ENCODE data around the gene GLRX3.
"Not testable (repeated sequence)": the region's sequence is repeated elsewhere in the genome, so short reads cannot be mapped to it uniquely, and the experiment has no call there.

Gene GLRX3

DNA sequence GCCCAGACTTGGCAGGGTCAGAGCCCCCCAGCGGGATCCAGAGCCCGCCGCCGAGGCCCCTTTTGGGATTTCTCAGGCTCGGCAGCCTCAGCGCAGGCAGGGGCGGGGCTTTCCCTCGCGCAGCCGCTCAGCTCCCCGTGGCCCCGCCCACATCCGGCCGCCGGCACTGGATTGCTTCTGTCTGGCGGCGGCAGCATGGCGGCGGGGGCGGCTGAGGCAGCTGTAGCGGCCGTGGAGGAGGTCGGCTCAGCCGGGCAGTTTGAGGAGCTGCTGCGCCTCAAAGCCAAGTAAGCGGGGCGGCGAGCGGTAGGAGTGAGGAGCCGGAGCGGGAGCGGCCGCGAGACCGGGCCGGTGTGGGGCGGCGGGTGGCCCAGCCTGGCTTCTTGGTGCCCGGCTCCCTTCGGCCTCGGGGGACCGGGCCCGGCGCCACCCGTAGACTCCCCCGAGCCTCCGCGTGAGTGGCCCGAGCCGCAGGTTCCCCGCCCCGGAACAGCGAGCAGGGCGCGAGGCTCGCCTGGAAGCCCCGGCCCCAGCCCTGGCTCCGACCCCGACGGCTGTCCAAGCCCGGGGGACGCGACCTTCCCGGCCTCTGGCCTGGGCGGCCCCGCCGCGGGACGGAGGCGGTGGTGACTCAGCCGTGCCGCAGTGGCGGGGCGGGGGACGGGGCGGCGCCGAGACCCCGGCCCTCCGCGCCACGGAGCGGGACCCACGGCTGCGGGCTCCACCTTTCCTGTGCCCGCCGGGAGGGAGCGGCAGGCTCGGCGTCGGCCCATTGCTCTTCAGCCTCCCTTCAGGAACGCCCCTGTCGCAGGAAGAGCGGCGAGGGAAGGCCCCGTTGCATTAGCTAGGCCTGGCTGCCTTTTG lies at the start of gene GLRX3:
Gene GLRX3 (plus strand): TSS at position 166 of the 864 bp plus-strand sequence. CDS start 30 bp downstream, at position 196.
- H3K36me3 ChIP-seq (ENCODE audit: control insufficient read depth, low read depth, low read length), result no peaks in the 10 kb centered on the region
- H3K9ac ChIP-seq (ENCODE audit: low read length), result peak within 1 kb of the TSS; percentile 79
- H3K27me3 ChIP-seq (ENCODE audit: control insufficient read depth, insufficient read depth, low read length), result peaks cover 3% of the 10 kb centered on the region
- H3K9me3 ChIP-seq (ENCODE audit: control insufficient read depth, low read depth, low read length), result no peaks in the 10 kb centered on the region
- H3K27ac ChIP-seq (ENCODE audit: low read length), result no peak within 1 kb of the TSS
- H3K4me1 ChIP-seq (ENCODE audit: control insufficient read depth, low read depth, low read length), result peaks cover 5% of the 10 kb centered on the region
- peak within 1 kb of the TSS; percentile 87 for H3K4me3 ChIP-seq (ENCODE audit: low read length)

DNA sequence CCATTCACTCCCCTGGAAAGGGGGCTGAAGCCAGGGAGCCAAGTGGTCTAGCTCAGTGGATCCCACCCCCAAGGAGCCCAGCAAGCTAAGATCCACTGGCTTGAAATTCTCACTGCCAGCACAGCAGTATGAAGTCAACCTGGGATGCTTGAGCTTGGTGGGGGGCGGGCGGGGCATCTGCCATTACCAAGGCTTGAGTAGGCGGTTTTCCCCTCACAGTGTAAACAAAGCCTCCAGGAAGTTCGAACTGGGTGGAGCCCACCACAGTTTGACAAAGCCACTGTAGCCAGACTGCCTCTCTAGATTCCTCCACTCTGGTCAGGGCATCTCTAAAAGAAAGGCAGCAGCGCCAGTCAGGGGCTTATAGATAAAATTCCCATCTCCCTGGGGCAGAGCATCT lies 45.6 kb upstream of the GLRX3 start:
- not testable (repeated sequence) for H3K9ac ChIP-seq (ENCODE audit: low read length); H3K27ac ChIP-seq (ENCODE audit: low read length); H3K9me3 ChIP-seq (ENCODE audit: control insufficient read depth, low read depth, low read length); H3K27me3 ChIP-seq (ENCODE audit: control insufficient read depth, insufficient read depth, low read length); H3K36me3 ChIP-seq (ENCODE audit: control insufficient read depth, low read depth, low read length); H3K4me1 ChIP-seq (ENCODE audit: control insufficient read depth, low read depth, low read length); H3K4me3 ChIP-seq (ENCODE audit: low read length)

DNA sequence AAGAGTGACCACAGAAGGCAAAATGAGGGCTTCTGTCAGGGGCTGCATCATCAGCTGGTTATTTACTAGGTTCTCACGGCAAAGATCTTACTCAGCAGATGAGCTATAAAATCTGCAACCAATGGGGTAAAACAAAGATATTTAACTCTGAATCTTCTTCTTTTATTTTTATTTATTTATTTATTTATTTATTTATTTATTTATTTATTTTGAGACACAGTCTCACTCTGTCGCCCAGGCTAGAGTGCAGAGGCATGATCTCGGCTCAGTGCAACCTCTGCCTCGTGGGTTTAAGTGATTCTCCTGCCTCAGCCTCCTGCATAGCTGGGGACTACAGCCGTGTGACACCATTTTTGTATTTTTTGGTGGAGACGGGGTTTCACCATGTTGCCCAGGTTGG lies 36.8 kb upstream of the GLRX3 start:
- Histone ChIP-seq H3K27ac (ENCODE audit: low read length) (no peak overlapping the region), H3K4me3 (ENCODE audit: low read length) (no peak overlapping the region), H3K27me3 (ENCODE audit: control insufficient read depth, insufficient read depth, low read length) (no peaks in the 10 kb centered on the region), H3K9ac (ENCODE audit: low read length) (no peak overlapping the region), H3K4me1 (ENCODE audit: control insufficient read depth, low read depth, low read length) (no peaks in the 10 kb centered on the region), H3K9me3 (ENCODE audit: control insufficient read depth, low read depth, low read length) (peaks cover 3% of the 10 kb centered on the region), H3K36me3 (ENCODE audit: control insufficient read depth, low read depth, low read length) (no peaks in the 10 kb centered on the region)

DNA sequence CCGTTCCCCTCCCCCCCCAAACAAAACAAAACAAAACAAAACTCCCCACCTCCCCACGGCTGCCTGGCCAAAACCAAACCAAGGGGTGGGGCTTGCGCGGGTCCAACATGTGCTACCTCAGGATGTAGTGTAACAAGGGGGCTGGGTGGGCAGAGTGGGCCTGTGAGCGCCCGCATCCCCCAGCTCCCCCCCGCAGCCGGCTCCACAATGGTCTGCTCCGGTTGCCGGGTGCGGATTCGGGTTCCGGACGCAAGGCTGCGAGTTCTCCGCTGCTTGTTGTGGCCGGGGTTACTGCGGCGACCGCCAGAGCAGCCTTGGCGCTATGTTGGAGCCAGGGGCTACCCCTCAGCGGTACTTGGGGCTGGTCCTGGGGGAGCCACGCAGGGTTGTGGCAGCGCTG lies 30.5 kb upstream of the GLRX3 start:
- Histone ChIP-seq H3K4me3 (ENCODE audit: low read length) (peak overlapping the region; percentile 39), H3K9ac (ENCODE audit: low read length) (peak overlapping the region; percentile 41), H3K36me3 (ENCODE audit: control insufficient read depth, low read depth, low read length) (no peaks in the 10 kb centered on the region), H3K4me1 (ENCODE audit: control insufficient read depth, low read depth, low read length) (peaks cover 5% of the 10 kb centered on the region), H3K9me3 (ENCODE audit: control insufficient read depth, low read depth, low read length) (no peaks in the 10 kb centered on the region), H3K27ac (ENCODE audit: low read length) (no peak overlapping the region), H3K27me3 (ENCODE audit: control insufficient read depth, insufficient read depth, low read length) (peaks cover 9% of the 10 kb centered on the region)

DNA sequence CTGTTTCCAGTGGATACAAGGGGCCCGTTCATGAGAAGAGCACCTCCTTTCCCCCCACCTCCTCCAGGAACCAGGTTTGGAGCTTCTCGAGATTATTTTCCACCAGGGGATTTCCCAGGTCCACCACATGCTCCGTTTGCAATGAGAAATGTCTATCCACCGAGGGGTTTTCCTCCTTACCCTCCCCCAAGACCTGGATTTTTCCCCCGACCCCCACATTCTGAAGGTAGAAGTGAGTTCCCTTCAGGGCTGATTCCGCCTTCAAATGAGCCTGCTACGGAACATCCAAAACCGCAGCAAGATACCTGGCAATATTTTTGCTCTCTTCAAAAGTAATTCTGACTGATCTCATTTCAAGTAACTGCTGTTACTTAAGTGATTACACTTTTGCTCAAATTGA lies 28.0 kb upstream of the GLRX3 start:
- H3K36me3 ChIP-seq (ENCODE audit: control insufficient read depth, low read depth, low read length); H3K9ac ChIP-seq (ENCODE audit: low read length); H3K9me3 ChIP-seq (ENCODE audit: control insufficient read depth, low read depth, low read length); H3K27me3 ChIP-seq (ENCODE audit: control insufficient read depth, insufficient read depth, low read length); H3K4me3 ChIP-seq (ENCODE audit: low read length); H3K27ac ChIP-seq (ENCODE audit: low read length); H3K4me1 ChIP-seq (ENCODE audit: control insufficient read depth, low read depth, low read length): not testable (repeated sequence)

DNA sequence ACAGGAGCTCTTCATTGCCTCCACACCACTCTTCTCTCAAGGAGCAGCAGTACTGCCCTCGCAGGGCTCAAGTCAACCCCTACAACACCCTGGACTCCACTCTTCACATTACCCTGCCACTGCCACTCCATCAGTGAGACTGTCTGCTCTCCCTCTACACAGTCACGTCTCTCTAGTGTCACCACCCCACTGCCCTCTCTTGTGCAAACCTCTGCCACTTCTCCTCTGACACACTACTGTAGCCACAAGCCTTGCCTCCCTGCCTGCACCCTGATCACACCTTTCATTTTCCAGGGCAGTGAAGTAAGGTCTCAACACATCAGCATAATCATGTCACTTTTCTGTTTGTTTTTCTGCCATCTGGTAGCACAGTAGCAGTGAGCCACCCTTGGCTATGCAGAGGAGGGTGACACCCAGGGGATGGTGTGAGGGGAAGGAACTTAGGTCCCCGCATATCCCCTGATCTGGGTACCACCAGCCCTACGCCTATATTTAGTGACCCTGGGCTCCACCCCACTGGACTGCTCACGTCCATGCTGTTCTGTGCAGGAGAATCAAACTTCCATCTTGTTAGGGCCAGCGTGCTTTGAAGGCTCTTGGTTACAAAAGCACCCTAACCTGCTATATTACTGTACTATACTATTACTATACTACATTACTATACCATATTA lies 27.1 kb upstream of the GLRX3 start:
- no peak overlapping the region for H3K27ac ChIP-seq (ENCODE audit: low read length)
- H3K27me3 ChIP-seq (ENCODE audit: control insufficient read depth, insufficient read depth, low read length), result peaks cover 9% of the 10 kb centered on the region
- H3K9me3 ChIP-seq (ENCODE audit: control insufficient read depth, low read depth, low read length), result no peaks in the 10 kb centered on the region
- H3K4me3 ChIP-seq (ENCODE audit: low read length), result peak overlapping the region; percentile 76
- H3K9ac ChIP-seq (ENCODE audit: low read length), result no peak overlapping the region
- no peaks in the 10 kb centered on the region for H3K36me3 ChIP-seq (ENCODE audit: control insufficient read depth, low read depth, low read length)
- H3K4me1 ChIP-seq (ENCODE audit: control insufficient read depth, low read depth, low read length), result peaks cover 5% of the 10 kb centered on the region

DNA sequence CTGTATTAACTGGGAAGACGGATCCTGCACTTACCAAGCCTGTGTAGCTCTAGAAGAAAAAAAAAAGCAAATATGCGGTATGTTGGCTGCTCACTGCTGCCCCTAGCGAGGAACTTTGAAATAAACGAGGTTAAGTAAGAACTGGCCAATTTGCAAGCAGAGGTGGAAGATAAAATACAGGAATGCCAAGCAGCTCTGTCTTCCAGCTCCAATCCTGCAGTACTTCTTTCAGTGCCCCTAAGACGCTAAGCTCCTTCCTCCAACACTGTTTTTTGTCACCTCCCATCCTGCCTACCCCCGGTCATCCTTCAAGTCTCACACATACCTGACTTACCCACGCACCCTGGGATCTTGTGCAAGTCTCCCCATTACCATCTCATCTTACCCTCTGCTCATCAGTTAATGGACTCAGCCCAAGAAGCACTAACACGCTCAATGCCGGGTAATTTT lies 26.4 kb upstream of the GLRX3 start:
- Histone ChIP-seq H3K4me3 (ENCODE audit: low read length) (peak overlapping the region; percentile 76), H3K27ac (ENCODE audit: low read length) (peak overlapping the region; percentile 50)

DNA sequence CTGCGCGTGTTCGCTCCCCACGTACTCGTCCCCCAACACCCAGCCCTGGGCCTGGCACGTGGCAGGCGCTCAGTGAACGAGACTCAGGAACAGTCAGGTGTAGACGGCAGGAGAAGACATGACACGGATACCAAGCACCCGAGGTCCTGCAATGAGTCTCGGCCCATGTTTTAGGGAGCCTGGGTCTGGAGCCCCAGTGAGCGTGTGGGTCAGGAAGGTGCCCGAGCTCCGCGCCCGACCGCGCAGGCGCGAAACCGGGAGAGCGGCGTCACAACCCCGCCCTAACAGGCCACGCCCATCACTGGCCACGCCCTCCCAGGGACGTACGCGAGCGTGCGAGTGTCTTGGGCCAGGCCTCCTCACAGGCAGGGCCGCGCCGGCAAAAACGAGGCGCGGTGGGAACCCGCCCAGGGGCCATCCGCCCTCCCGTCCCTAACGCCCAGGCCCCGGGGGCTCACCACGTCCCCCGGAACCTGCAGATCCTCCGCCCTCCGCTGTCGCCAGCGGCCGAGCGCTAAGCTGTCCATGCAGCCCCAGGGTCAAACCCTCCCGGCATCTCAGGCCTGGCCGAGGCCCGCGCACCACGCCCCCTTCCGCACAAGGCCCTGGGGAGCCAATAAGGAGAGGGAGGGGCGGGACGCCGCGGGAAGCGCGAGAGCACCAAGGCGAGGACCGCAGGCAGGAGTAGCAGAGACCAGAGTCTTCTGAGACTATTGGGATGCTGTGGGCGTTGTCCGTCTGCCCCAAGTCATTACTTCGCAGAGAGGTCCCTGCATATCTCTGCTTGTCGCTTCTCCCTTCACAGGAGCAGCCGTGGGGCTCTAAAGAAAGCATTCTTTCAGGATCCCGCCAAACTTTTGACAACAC lies 25.7 kb upstream of the GLRX3 start, which contains the start of gene C10orf143:
Gene C10orf143 (minus strand): TSS at position 585 of the 867 bp plus-strand sequence. CDS start 58 bp downstream, at position 527.
- Histone ChIP-seq H3K36me3 (ENCODE audit: control insufficient read depth, low read depth, low read length) (no peaks in the 10 kb centered on the region), H3K4me1 (ENCODE audit: control insufficient read depth, low read depth, low read length) (peaks cover 5% of the 10 kb centered on the region), H3K27me3 (ENCODE audit: control insufficient read depth, insufficient read depth, low read length) (peaks cover 9% of the 10 kb centered on the region), H3K9me3 (ENCODE audit: control insufficient read depth, low read depth, low read length) (no peaks in the 10 kb centered on the region), H3K9ac (ENCODE audit: low read length) (peak within 1 kb of the TSS; percentile 68), H3K4me3 (ENCODE audit: low read length) (peak within 1 kb of the TSS; percentile 76), H3K27ac (ENCODE audit: low read length) (peak within 1 kb of the TSS; percentile 61)

More for the DNA sequence above, 26.4 kb upstream of the GLRX3 start:
- H3K9me3 ChIP-seq (ENCODE audit: control insufficient read depth, low read depth, low read length), result no peaks in the 10 kb centered on the region
- no peaks in the 10 kb centered on the region for H3K36me3 ChIP-seq (ENCODE audit: control insufficient read depth, low read depth, low read length)
- H3K27me3 ChIP-seq (ENCODE audit: control insufficient read depth, insufficient read depth, low read length), result peaks cover 9% of the 10 kb centered on the region
- H3K4me1 ChIP-seq (ENCODE audit: control insufficient read depth, low read depth, low read length), result peaks cover 5% of the 10 kb centered on the region
- peak overlapping the region; percentile 68 for H3K9ac ChIP-seq (ENCODE audit: low read length)

DNA sequence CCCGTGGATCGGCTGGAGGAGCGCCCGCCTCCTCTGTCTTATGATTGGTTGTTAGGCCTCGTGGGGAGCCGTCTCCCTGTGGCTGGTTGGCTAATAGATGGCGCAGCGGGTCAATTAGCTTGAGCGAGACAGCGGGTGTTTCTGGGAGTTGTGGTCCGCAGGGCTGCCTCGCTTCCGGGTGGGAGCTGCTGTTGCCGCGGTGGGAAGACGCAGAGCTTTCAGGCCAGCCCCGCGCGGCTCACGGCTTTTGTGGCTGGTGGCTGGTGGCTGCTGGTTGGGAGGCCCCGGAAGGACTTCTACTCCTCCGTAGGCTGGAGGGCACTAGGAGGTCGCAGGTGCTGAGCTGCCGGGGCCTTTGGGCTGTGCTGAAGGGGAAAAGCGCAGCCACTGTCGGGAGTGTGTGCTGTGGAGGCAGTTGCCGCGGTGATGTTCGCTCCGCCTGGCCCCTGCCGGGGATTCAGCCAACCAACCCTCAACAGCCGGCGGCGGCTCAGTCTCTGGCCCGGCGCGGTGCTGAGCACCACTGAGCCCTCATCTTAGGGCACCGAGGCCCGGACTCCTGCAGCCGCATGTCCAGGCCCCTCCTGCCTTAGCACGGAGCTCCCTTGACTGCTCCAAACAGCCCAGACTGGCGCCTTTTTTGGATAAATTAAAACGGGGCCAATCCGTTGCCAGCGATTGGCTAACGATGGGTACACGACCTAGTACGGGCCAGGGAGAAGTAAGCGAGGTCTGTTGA lies 24.9 kb upstream of the GLRX3 start:
- Histone ChIP-seq H3K4me3 (ENCODE audit: low read length) (peak overlapping the region; percentile 76), H3K27ac (ENCODE audit: low read length) (peak overlapping the region; percentile 61), H3K27me3 (ENCODE audit: control insufficient read depth, insufficient read depth, low read length) (peaks cover 7% of the 10 kb centered on the region), H3K9me3 (ENCODE audit: control insufficient read depth, low read depth, low read length) (no peaks in the 10 kb centered on the region), H3K36me3 (ENCODE audit: control insufficient read depth, low read depth, low read length) (no peaks in the 10 kb centered on the region), H3K9ac (ENCODE audit: low read length) (peak overlapping the region; percentile 68), H3K4me1 (ENCODE audit: control insufficient read depth, low read depth, low read length) (peaks cover under 1% of the 10 kb centered on the region)

DNA sequence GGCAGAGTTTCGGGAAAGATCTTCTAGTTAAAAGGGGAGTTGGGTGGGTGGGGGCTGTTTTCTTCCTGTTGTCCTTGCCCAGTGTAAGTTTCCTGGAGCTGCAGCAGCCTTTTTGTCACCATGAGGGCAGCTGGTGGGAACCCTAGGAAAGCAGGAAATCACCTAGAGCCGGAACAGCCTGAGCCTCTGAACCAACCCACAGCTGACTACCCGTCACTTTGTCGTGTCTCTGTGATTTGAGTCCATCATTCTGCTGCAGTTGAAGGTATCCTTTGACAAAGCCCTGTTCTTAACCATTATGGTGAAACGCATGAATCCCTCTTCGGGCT lies 24.4 kb upstream of the GLRX3 start:
- H3K27me3 ChIP-seq (ENCODE audit: control insufficient read depth, insufficient read depth, low read length), result peaks cover 2% of the 10 kb centered on the region
- H3K27ac ChIP-seq (ENCODE audit: low read length), result no peak overlapping the region
- no peaks in the 10 kb centered on the region for H3K36me3 ChIP-seq (ENCODE audit: control insufficient read depth, low read depth, low read length)
- H3K4me3 ChIP-seq (ENCODE audit: low read length), result peak overlapping the region; percentile 76
- H3K4me1 ChIP-seq (ENCODE audit: control insufficient read depth, low read depth, low read length), result no peaks in the 10 kb centered on the region
- peak overlapping the region; percentile 68 for H3K9ac ChIP-seq (ENCODE audit: low read length)
- no peaks in the 10 kb centered on the region for H3K9me3 ChIP-seq (ENCODE audit: control insufficient read depth, low read depth, low read length)
